ENCODE measurements around the gene TLL1. TPM values are rescaled to one million over a fixed set of nuclear protein-coding genes. Genes with fewer than 3 reads are reported as not detected.

The TLL1 gene
- total and polyA plus RNA-seq, 3 experiments from 2014 or later = not detected

- Histone ChIP-seq H3K36me3 (ENCODE audit: insufficient read depth, low read length) (no peaks in the 10 kb centered on the region), H3K9me3 (ENCODE audit: low read length) (no peaks in the 10 kb centered on the region), H3K4me1 (ENCODE audit: insufficient read depth, low read length) (no peaks in the 10 kb centered on the region), H3K27ac (ENCODE audit: low read depth, low read length) (no peak overlapping the region), H3K27me3 (ENCODE audit: insufficient read depth, low read length, poor library complexity, severe bottlenecking) (no peaks in the 10 kb centered on the region), H3K4me3 (ENCODE audit: low read length) (no peak overlapping the region)
- no peaks in the 10 kb centered on the region for H3K27me3 Mint-ChIP-seq
- H3K27ac Mint-ChIP-seq = no peak overlapping the region
- no peaks in the 10 kb centered on the region for H3K36me3 Mint-ChIP-seq
- CTCF ChIA-PET = no interaction called here
- H3K4me3 Mint-ChIP-seq = no peak overlapping the region
- no peaks in the 10 kb centered on the region for H3K4me1 Mint-ChIP-seq
- peaks cover 0 to 7% (median 4%) of the 10 kb centered on the region in 5 donors for H3K9me3 Mint-ChIP-seq
- POLR2A ChIA-PET = no interaction called here
- no peak for DNase-seq
These were observed 36.9 kb downstream of the TLL1 start for GRCh38 chr4:165909947-165910346.

DNA sequence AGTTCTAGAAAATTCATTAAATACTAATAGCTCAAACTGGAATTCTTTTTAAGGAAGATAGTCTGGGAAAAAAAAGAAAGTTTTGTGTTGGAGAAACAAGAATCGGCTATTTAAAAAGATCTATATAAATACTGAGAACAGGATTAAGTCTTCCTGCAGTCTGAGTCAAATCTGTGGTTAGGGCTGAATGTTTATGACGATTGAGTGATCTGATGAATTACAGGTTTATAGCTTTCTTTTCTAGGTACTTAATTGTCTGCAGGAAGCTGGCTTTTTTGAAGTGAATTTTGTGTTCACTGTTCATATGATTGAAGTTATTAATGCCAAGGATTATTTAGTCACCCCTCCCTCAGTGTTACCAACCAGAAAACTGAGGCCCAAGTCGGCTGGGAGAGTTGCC, 42.2 kb downstream of the TLL1 start:
- Histone ChIP-seq H3K27ac (ENCODE audit: low read depth, low read length) (no peak overlapping the region), H3K36me3 (ENCODE audit: insufficient read depth, low read length) (no peaks in the 10 kb centered on the region), H3K4me1 (ENCODE audit: insufficient read depth, low read length) (no peaks in the 10 kb centered on the region), H3K27me3 (ENCODE audit: insufficient read depth, low read length, poor library complexity, severe bottlenecking) (no peaks in the 10 kb centered on the region), H3K9me3 (ENCODE audit: low read length) (no peaks in the 10 kb centered on the region), H3K4me3 (ENCODE audit: low read length) (no peak overlapping the region)
- no peaks in the 10 kb centered on the region for H3K36me3 Mint-ChIP-seq
- ChIA-PET POLR2A (no interaction called here), CTCF (no interaction called here)
- no peak overlapping the region for H3K4me3 Mint-ChIP-seq
- H3K27ac Mint-ChIP-seq = no peak overlapping the region
- peaks cover 0 to 7% (median 4%) of the 10 kb centered on the region in 5 donors for H3K9me3 Mint-ChIP-seq
- DNase-seq = no peak
- H3K27me3 Mint-ChIP-seq = no peaks in the 10 kb centered on the region
- H3K4me1 Mint-ChIP-seq = no peaks in the 10 kb centered on the region

- no peaks in the 10 kb centered on the region for H3K27me3 ChIP-seq (ENCODE audit: insufficient read depth, low read length, poor library complexity, severe bottlenecking)
- Mint-ChIP-seq H3K36me3 (no peaks in the 10 kb centered on the region), H3K27me3 (no peaks in the 10 kb centered on the region), H3K27ac (no peak overlapping the region), H3K9me3 (peaks cover 0 to 7% (median 0%) of the 10 kb centered on the region in 5 donors), H3K4me1 (no peaks in the 10 kb centered on the region), H3K4me3 (no peak overlapping the region)
- H3K9me3 ChIP-seq (ENCODE audit: low read length) = no peaks in the 10 kb centered on the region
- POLR2A ChIA-PET = no interaction called here
- H3K36me3 ChIP-seq (ENCODE audit: insufficient read depth, low read length) = no peaks in the 10 kb centered on the region
- no peak for DNase-seq
- no peak overlapping the region for H3K4me3 ChIP-seq (ENCODE audit: low read length)
- no peaks in the 10 kb centered on the region for H3K4me1 ChIP-seq (ENCODE audit: insufficient read depth, low read length)
- no peak overlapping the region for H3K27ac ChIP-seq (ENCODE audit: low read depth, low read length)
- CTCF ChIA-PET = no interaction called here
These were observed 48.5 kb downstream of the TLL1 start for GRCh38 chr4:165921546-165921945.

GRCh38 chr4:165922747-165923146, 49.7 kb downstream of the TLL1 start:
- no peak overlapping the region for H3K4me3 ChIP-seq (ENCODE audit: low read length)
- no peak overlapping the region for H3K27ac ChIP-seq (ENCODE audit: low read depth, low read length)
- Mint-ChIP-seq H3K27me3 (no peaks in the 10 kb centered on the region), H3K36me3 (no peaks in the 10 kb centered on the region), H3K9me3 (peaks cover 0 to 7% (median 0%) of the 10 kb centered on the region in 5 donors), H3K27ac (no peak overlapping the region), H3K4me3 (no peak overlapping the region), H3K4me1 (no peaks in the 10 kb centered on the region)
- ChIA-PET CTCF (no interaction called here), POLR2A (no interaction called here)
- no peaks in the 10 kb centered on the region for H3K9me3 ChIP-seq (ENCODE audit: low read length)
- no peaks in the 10 kb centered on the region for H3K4me1 ChIP-seq (ENCODE audit: insufficient read depth, low read length)
- H3K27me3 ChIP-seq (ENCODE audit: insufficient read depth, low read length, poor library complexity, severe bottlenecking) = no peaks in the 10 kb centered on the region
- no peak for DNase-seq
- H3K36me3 ChIP-seq (ENCODE audit: insufficient read depth, low read length) = no peaks in the 10 kb centered on the region

DNA sequence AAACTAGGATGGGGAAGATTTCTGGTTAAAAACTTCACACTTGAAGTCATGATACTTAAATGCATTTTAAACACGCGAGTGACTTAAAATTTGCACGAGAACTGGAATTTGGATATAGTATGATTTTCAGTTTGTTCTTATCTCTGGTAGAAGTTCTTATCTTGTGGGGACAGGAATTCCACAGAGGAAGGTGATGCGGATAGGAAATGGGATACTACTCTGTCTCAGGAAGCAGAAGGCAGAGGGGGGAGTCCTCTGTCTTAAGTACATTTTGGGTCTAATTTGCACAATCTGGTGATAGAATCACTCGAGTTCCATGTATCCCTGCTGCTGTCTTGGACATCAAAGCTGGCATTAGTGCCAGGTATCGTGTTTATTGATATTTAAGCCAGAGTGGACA, 53.3 kb downstream of the TLL1 start:
- POLR2A ChIA-PET = no interaction called here
- Histone ChIP-seq H3K27ac (ENCODE audit: low read depth, low read length) (no peak overlapping the region), H3K9me3 (ENCODE audit: low read length) (no peaks in the 10 kb centered on the region), H3K27me3 (ENCODE audit: insufficient read depth, low read length, poor library complexity, severe bottlenecking) (no peaks in the 10 kb centered on the region), H3K36me3 (ENCODE audit: insufficient read depth, low read length) (no peaks in the 10 kb centered on the region), H3K4me3 (ENCODE audit: low read length) (no peak overlapping the region), H3K4me1 (ENCODE audit: insufficient read depth, low read length) (no peaks in the 10 kb centered on the region)
- CTCF ChIA-PET = no interaction called here
- Mint-ChIP-seq H3K9me3 (peaks cover 0 to 9% (median 3%) of the 10 kb centered on the region in 5 donors), H3K27me3 (no peaks in the 10 kb centered on the region), H3K27ac (no peak overlapping the region), H3K4me3 (no peak overlapping the region), H3K4me1 (no peaks in the 10 kb centered on the region), H3K36me3 (no peaks in the 10 kb centered on the region)
- no peak for DNase-seq

GRCh38 chr4:165927366-165927765, 54.3 kb downstream of the TLL1 start:
- CTCF ChIA-PET = no interaction called here
- Mint-ChIP-seq H3K4me3 (no peak overlapping the region), H3K27ac (no peak overlapping the region), H3K4me1 (no peaks in the 10 kb centered on the region), H3K9me3 (peaks cover 0 to 9% (median 3%) of the 10 kb centered on the region in 5 donors), H3K36me3 (no peaks in the 10 kb centered on the region), H3K27me3 (no peaks in the 10 kb centered on the region)
- Histone ChIP-seq H3K4me3 (ENCODE audit: low read length) (no peak overlapping the region), H3K27ac (ENCODE audit: low read depth, low read length) (no peak overlapping the region), H3K36me3 (ENCODE audit: insufficient read depth, low read length) (no peaks in the 10 kb centered on the region), H3K27me3 (ENCODE audit: insufficient read depth, low read length, poor library complexity, severe bottlenecking) (no peaks in the 10 kb centered on the region), H3K9me3 (ENCODE audit: low read length) (no peaks in the 10 kb centered on the region), H3K4me1 (ENCODE audit: insufficient read depth, low read length) (no peaks in the 10 kb centered on the region)
- DNase-seq = no peak
- POLR2A ChIA-PET = no interaction called here

DNA sequence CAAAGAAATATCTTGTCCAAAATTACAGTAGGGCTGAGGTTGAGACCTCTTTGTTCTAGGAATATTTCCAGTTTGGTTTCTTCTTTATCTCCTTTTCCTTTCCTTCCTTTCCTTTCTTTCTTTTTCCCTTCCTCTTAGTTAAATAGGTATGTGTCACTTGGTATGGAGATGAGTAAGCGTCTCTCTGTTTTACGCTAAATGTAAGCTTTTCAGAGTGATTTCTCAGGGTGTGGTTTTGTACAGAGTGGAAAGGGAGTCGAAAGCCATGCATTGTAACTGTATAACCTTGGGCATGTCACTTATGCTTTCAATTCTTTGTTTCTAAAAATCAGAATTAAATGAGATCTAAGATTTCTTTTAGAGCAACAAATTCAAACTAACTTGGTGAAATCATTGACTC, 54.8 kb downstream of the TLL1 start:
- Mint-ChIP-seq H3K4me3 (no peak overlapping the region), H3K27me3 (no peaks in the 10 kb centered on the region), H3K9me3 (peaks cover 0 to 9% (median 3%) of the 10 kb centered on the region in 5 donors), H3K27ac (no peak overlapping the region), H3K4me1 (no peaks in the 10 kb centered on the region), H3K36me3 (no peaks in the 10 kb centered on the region)
- H3K4me3 ChIP-seq (ENCODE audit: low read length) = no peak overlapping the region
- no peak overlapping the region for H3K27ac ChIP-seq (ENCODE audit: low read depth, low read length)
- no peaks in the 10 kb centered on the region for H3K9me3 ChIP-seq (ENCODE audit: low read length)
- no peaks in the 10 kb centered on the region for H3K4me1 ChIP-seq (ENCODE audit: insufficient read depth, low read length)
- ChIA-PET POLR2A (no interaction called here), CTCF (no interaction called here)
- H3K27me3 ChIP-seq (ENCODE audit: insufficient read depth, low read length, poor library complexity, severe bottlenecking) = no peaks in the 10 kb centered on the region
- no peaks in the 10 kb centered on the region for H3K36me3 ChIP-seq (ENCODE audit: insufficient read depth, low read length)
- DNase-seq = no peak

- Histone ChIP-seq H3K4me1 (ENCODE audit: insufficient read depth, low read length) (no peaks in the 10 kb centered on the region), H3K9me3 (ENCODE audit: low read length) (no peaks in the 10 kb centered on the region), H3K4me3 (ENCODE audit: low read length) (no peak overlapping the region), H3K36me3 (ENCODE audit: insufficient read depth, low read length) (no peaks in the 10 kb centered on the region), H3K27me3 (ENCODE audit: insufficient read depth, low read length, poor library complexity, severe bottlenecking) (no peaks in the 10 kb centered on the region), H3K27ac (ENCODE audit: low read depth, low read length) (no peak overlapping the region)
- DNase-seq = no peak
- H3K27me3 Mint-ChIP-seq = no peaks in the 10 kb centered on the region
- ChIA-PET POLR2A (no interaction called here), CTCF (no interaction called here)
- H3K4me3 Mint-ChIP-seq = no peak overlapping the region
- H3K27ac Mint-ChIP-seq = no peak overlapping the region
- H3K4me1 Mint-ChIP-seq = no peaks in the 10 kb centered on the region
- H3K9me3 Mint-ChIP-seq = peaks cover 0 to 9% (median 3%) of the 10 kb centered on the region in 5 donors
- H3K36me3 Mint-ChIP-seq = no peaks in the 10 kb centered on the region
These were observed 55.6 kb downstream of the TLL1 start for GRCh38 chr4:165928601-165929000.

DNA sequence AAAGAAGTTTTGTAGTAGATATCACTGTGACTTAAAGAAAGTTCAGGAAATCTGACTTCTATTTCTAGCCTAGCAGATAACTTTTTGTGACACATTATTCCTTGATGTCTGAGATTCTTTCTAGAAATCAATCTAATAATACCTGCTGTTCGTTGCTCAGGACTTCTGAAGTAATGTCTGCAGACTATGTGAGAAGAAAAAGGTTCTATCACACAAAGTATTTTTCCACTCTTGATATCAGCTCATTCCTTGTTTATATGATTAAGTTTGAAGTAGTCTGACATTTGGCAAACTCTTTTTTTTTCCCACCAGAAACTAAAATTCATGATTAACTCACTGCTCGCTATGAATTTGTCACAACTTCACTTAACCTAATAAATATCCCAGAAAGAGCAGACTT, 56.6 kb downstream of the TLL1 start:
- ChIA-PET POLR2A (no interaction called here), CTCF (no interaction called here)
- H3K36me3 ChIP-seq (ENCODE audit: insufficient read depth, low read length) = no peaks in the 10 kb centered on the region
- H3K4me3 ChIP-seq (ENCODE audit: low read length) = no peak overlapping the region
- H3K4me1 Mint-ChIP-seq = no peaks in the 10 kb centered on the region
- no peaks in the 10 kb centered on the region for H3K4me1 ChIP-seq (ENCODE audit: insufficient read depth, low read length)
- peaks cover 0 to 13% (median 3%) of the 10 kb centered on the region in 5 donors for H3K9me3 Mint-ChIP-seq
- no peaks in the 10 kb centered on the region for H3K9me3 ChIP-seq (ENCODE audit: low read length)
- DNase-seq = no peak
- H3K27ac Mint-ChIP-seq = no peak overlapping the region
- H3K4me3 Mint-ChIP-seq = no peak overlapping the region
- H3K27ac ChIP-seq (ENCODE audit: low read depth, low read length) = no peak overlapping the region
- H3K36me3 Mint-ChIP-seq = no peaks in the 10 kb centered on the region
- no peaks in the 10 kb centered on the region for H3K27me3 Mint-ChIP-seq
- no peaks in the 10 kb centered on the region for H3K27me3 ChIP-seq (ENCODE audit: insufficient read depth, low read length, poor library complexity, severe bottlenecking)

Data from CD8-positive, alpha-beta memory T cell (primary cell).